ENCODE results near the gene SERPINB10.

GRCh38 chr18:63882333-63883141 lies 25.2 kb upstream of the SERPINB10 start:
- TF ChIP-seq, protein P1, sequence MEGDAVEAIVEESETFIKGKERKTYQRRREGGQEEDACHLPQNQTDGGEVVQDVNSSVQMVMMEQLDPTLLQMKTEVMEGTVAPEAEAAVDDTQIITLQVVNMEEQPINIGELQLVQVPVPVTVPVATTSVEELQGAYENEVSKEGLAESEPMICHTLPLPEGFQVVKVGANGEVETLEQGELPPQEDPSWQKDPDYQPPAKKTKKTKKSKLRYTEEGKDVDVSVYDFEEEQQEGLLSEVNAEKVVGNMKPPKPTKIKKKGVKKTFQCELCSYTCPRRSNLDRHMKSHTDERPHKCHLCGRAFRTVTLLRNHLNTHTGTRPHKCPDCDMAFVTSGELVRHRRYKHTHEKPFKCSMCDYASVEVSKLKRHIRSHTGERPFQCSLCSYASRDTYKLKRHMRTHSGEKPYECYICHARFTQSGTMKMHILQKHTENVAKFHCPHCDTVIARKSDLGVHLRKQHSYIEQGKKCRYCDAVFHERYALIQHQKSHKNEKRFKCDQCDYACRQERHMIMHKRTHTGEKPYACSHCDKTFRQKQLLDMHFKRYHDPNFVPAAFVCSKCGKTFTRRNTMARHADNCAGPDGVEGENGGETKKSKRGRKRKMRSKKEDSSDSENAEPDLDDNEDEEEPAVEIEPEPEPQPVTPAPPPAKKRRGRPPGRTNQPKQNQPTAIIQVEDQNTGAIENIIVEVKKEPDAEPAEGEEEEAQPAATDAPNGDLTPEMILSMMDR (IDR thresholded peaks at IDR 0.05; ENCODE audit: low read depth, low read length, poor library complexity, severe bottlenecking), result no peak
- no peak for TF ChIP-seq EZH2phosphoT487 (IDR thresholded peaks at IDR 0.05; ENCODE audit: borderline replicate concordance, low read length)
